HG02973 (cell line): ENCODE measurements around the gene MARCHF3.
"Not testable (repeated sequence)": the region's sequence is repeated elsewhere in the genome, so short reads cannot be mapped to it uniquely, and the experiment has no call there.

Experiments
- ATAC-seq: cut with Tn5 transposase; IDR thresholded peaks from one replicate; pipeline ENCODE4 v1.9.1; 2021; ENCODE audit warnings: moderate library complexity; ENCODE audit not compliant: unreplicated experiment

The MARCHF3 gene

GRCh38 chr5:126852841-126853271 lies 177.5 kb downstream of the MARCHF3 start:
- no peak for ATAC-seq

GRCh38 chr5:126852091-126852571 lies 178.2 kb downstream of the MARCHF3 start:
- peak; percentile 68 for ATAC-seq

GRCh38 chr5:126851501-126852011 lies 178.8 kb downstream of the MARCHF3 start:
- no peak for ATAC-seq

GRCh38 chr5:126849101-126849678 lies 181.2 kb downstream of the MARCHF3 start:
- ATAC-seq = no peak

GRCh38 chr5:126848253-126848652 lies 182.1 kb downstream of the MARCHF3 start:
- no peak for ATAC-seq

- ATAC-seq = no peak
Observed at GRCh38 chr5:126847826-126848251, 182.5 kb downstream of the MARCHF3 start.

- ATAC-seq = no peak
Observed at GRCh38 chr5:126847456-126847820, 182.9 kb downstream of the MARCHF3 start.

- ATAC-seq = no peak
Observed at GRCh38 chr5:126846744-126847455, 183.5 kb downstream of the MARCHF3 start.

GRCh38 chr5:126846344-126846743 lies 184.0 kb downstream of the MARCHF3 start:
- ATAC-seq = no peak

- ATAC-seq = peak; percentile 79
Observed at GRCh38 chr5:126845470-126846070, 184.8 kb downstream of the MARCHF3 start.

- not testable (repeated sequence) for ATAC-seq
Observed at GRCh38 chr5:126843375-126843774, 187.0 kb downstream of the MARCHF3 start.

GRCh38 chr5:126839407-126839806 lies 191.0 kb downstream of the MARCHF3 start:
- not testable (repeated sequence) for ATAC-seq

GRCh38 chr5:126837906-126838539 lies 192.3 kb downstream of the MARCHF3 start:
- ATAC-seq = no peak

- no peak for ATAC-seq
Observed at GRCh38 chr5:126837242-126837641, 193.1 kb downstream of the MARCHF3 start.

- no peak for ATAC-seq
Observed at GRCh38 chr5:126836778-126837177, 193.6 kb downstream of the MARCHF3 start.

- ATAC-seq = no peak
Observed at GRCh38 chr5:126831156-126831555, 199.2 kb downstream of the MARCHF3 start.

- ATAC-seq = no peak
Observed at GRCh38 chr5:126830061-126830460, 200.3 kb downstream of the MARCHF3 start.

GRCh38 chr5:126829098-126829497 lies 201.3 kb downstream of the MARCHF3 start:
- ATAC-seq = no peak

- ATAC-seq = no peak
Observed at GRCh38 chr5:126826619-126827215, 203.6 kb downstream of the MARCHF3 start.

- ATAC-seq = no peak
Observed at GRCh38 chr5:126819253-126819652, 211.1 kb downstream of the MARCHF3 start.

- ATAC-seq = no peak
Observed at GRCh38 chr5:126818736-126819135, 211.6 kb downstream of the MARCHF3 start.
